ENCODE data around the gene GNG14. TPM values are rescaled to one million over a fixed set of nuclear protein-coding genes. Genes with fewer than 3 reads are reported as not detected.

Gene GNG14
- total and polyA plus RNA-seq, 12 donors, result not detected

- no peak for TF ChIP-seq CTCF (IDR thresholded peaks at IDR 0.05)
- no peaks in the 10 kb centered on the region for H3K4me1 ChIP-seq
- peaks cover 0 to 96% (median 32%) of the 10 kb centered on the region in 9 donors for H3K36me3 ChIP-seq
- intact Hi-C loops (cut with DNase I), result no loop called here
- DNase-seq (no peak), ATAC-seq (peak in 2 of 8 donors; percentile 29 to 39)
- no peaks in the 10 kb centered on the region for H3K27me3 ChIP-seq
- H3K9me3 ChIP-seq, result no peaks in the 10 kb centered on the region
- WGBS, 2 donors, result 59 to 66% methylated on average over 42 to 50 of the region's 50 CpGs
- no peak overlapping the region for H3K27ac ChIP-seq
- H3K4me3 ChIP-seq, result no peak overlapping the region
Observed at GRCh38 chr19:12656899-12657571, 30.8 kb upstream of the GNG14 start.

- no peak overlapping the region for H3K4me3 ChIP-seq
- no peak for ATAC-seq
- DNase-seq, result no peak
- 97% methylated on average over 22 of the region's 22 CpGs for WGBS, 2 donors
- H3K9me3 ChIP-seq, result no peaks in the 10 kb centered on the region
- H3K27me3 ChIP-seq, result no peaks in the 10 kb centered on the region
- TF ChIP-seq CTCF (IDR thresholded peaks at IDR 0.05), result no peak
- peaks cover 0 to 98% (median 39%) of the 10 kb centered on the region in 9 donors for H3K36me3 ChIP-seq
- no peaks in the 10 kb centered on the region for H3K4me1 ChIP-seq
- intact Hi-C loops (cut with DNase I), result no loop called here
- H3K27ac ChIP-seq, result no peak overlapping the region
Observed at GRCh38 chr19:12657966-12658365, 29.8 kb upstream of the GNG14 start.

GRCh38 chr19:12660980-12661379 is 26.8 kb upstream of the GNG14 start:
- no peaks in the 10 kb centered on the region for H3K27me3 ChIP-seq
- peaks cover 4 to 17% (median 6%) of the 10 kb centered on the region in 9 donors for H3K4me1 ChIP-seq
- DNase-seq (no peak), ATAC-seq (no peak)
- WGBS, 2 donors, result 92 to 97% methylated on average over 12 of the region's 12 CpGs
- TF ChIP-seq CTCF (IDR thresholded peaks at IDR 0.05), result no peak
- H3K4me3 ChIP-seq, result no peak overlapping the region
- H3K9me3 ChIP-seq, result no peaks in the 10 kb centered on the region
- no peak overlapping the region for H3K27ac ChIP-seq
- intact Hi-C loops (cut with DNase I), result no loop called here
- H3K36me3 ChIP-seq, result peaks cover 0 to 91% (median 43%) of the 10 kb centered on the region in 9 donors

GRCh38 chr19:12664406-12665280 is 23.2 kb upstream of the GNG14 start:
- Histone ChIP-seq H3K9me3 (no peaks in the 10 kb centered on the region), H3K36me3 (peaks cover 0 to 62% (median 32%) of the 10 kb centered on the region in 9 donors), H3K27ac (peak overlapping the region in 1 of 10 donors; percentile 91), H3K4me1 (peaks cover 10 to 40% (median 29%) of the 10 kb centered on the region in 9 donors), H3K27me3 (no peaks in the 10 kb centered on the region), H3K4me3 (peak overlapping the region in 1 of 10 donors; percentile 97)
- DNase-seq (no peak), ATAC-seq (no peak)
- TF ChIP-seq CTCF (IDR thresholded peaks at IDR 0.05), result no peak
- 87 to 88% methylated on average over 29 of the region's 29 CpGs for WGBS, 2 donors
- intact Hi-C loops (cut with DNase I), result loop anchor here in 2 of 10 donors (5.0 kb wide), 1 partner anchor 102 kb away; no protein-coding TSS in a partner anchor
